HFF-Myc (cell line): Measurements from ENCODE around the gene GIT2.
"Not testable (repeated sequence)": the region's sequence is repeated elsewhere in the genome, so short reads cannot be mapped to it uniquely, and the experiment has no call there.

ENCODE experiments used
- DNase-seq: peaks from one replicate; pipeline ENCODE4 v3.0.0-alpha.2; 2011; ENCODE audit warnings: low read depth; ENCODE audit errors: extremely low read depth
- H3K4me3 ChIP-seq: replicated peaks from 2 replicates; pipeline ENCODE4 v1.5.1; 2011; ENCODE audit warnings: low read depth, mild to moderate bottlenecking, control low read depth, low read length
- TF ChIP-seq, protein P1 (sequence below): IDR thresholded peaks from 2 replicates; pipeline ENCODE4 v1.5.1; 2012; ENCODE audit warnings: mild to moderate bottlenecking, low read depth, low read length, control low read depth; ENCODE audit errors: missing control alignments

The GIT2 gene

DNA sequence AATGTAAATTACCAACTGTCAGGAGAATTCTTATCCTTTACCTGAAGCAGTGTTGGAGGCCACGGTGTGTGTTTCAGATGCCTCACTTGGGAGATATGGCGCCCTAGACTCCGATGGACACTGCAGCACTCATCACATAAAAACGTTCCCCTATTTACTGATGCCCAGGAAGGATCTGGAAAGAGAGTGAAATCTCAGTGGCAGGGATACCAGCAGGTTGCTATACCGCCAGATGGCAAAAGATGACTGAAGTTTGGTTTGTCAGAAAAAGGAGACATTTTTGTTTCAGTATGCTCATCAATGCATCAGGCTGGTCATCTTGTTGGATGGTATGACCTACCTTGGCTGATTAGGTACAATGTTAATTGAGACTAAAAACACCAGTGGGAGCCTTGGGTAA, 4.6 kb downstream of the GIT2 start:
- TF ChIP-seq, protein P1, sequence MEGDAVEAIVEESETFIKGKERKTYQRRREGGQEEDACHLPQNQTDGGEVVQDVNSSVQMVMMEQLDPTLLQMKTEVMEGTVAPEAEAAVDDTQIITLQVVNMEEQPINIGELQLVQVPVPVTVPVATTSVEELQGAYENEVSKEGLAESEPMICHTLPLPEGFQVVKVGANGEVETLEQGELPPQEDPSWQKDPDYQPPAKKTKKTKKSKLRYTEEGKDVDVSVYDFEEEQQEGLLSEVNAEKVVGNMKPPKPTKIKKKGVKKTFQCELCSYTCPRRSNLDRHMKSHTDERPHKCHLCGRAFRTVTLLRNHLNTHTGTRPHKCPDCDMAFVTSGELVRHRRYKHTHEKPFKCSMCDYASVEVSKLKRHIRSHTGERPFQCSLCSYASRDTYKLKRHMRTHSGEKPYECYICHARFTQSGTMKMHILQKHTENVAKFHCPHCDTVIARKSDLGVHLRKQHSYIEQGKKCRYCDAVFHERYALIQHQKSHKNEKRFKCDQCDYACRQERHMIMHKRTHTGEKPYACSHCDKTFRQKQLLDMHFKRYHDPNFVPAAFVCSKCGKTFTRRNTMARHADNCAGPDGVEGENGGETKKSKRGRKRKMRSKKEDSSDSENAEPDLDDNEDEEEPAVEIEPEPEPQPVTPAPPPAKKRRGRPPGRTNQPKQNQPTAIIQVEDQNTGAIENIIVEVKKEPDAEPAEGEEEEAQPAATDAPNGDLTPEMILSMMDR: no peak
- DNase-seq: no peak
- H3K4me3 ChIP-seq: no peak overlapping the region

DNA sequence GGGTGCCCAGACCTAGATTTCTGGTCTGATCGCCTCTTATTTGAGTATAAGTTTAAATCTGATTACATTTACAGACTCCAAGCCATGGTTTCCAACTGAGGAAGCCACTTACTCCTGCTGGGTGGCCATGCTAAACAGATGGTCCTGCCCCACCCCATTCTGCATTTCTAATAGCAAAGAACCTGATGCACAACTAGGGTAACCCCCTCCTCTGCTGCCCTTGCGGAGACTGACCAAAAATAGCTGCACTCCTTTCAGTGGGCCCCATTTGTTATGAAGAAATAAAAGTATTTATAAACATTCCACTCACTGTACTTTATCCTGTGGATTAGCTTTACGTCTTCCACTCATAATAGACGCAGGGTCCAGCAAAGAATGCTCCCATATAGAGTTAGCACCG, 6.8 kb downstream of the GIT2 start:
- no peak overlapping the region for H3K4me3 ChIP-seq
- no peak for DNase-seq
- TF ChIP-seq, protein P1: no peak

DNA sequence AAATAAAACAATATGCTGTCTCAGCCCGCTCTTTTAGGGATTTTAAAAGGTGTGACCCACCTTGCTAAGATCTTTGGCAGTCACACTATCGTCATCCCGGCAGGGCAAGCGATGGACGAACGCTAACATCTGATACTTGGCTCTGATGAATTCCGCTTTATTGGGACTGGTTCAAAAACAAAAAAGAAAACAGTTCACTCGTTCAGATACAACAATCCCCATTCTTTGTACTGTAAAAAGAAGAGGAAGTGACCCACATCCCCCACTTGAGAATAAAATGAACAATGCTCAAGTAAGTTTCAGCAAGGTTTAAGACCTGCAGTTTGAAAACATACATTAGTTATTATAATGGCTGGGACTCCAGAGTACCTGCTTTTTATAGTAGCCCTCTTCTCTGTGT, 7.3 kb downstream of the GIT2 start:
- DNase-seq: no peak
- H3K4me3 ChIP-seq: no peak overlapping the region
- TF ChIP-seq, protein P1: no peak

DNA sequence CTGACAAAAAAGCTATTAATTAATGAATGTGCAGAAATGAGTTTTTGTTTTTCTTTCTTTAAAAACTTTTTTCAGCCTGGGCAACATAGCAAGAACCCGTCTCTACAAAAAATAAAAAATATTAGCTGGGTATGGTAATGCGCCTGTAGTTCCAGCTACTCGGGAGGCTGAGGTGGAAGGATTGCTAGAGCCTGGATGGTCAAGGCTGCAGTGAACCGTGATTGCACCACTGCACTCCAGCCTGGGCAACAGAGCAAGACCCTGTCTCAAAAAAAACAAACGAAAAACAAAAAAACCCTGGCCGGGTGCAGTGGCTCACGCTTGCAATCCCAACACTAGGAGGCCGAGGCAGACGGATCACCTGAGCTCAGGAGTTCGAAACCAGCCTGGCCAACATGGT, 7.9 kb downstream of the GIT2 start:
- H3K4me3 ChIP-seq: no peak overlapping the region
- DNase-seq: no peak
- TF ChIP-seq, protein P1: no peak

DNA sequence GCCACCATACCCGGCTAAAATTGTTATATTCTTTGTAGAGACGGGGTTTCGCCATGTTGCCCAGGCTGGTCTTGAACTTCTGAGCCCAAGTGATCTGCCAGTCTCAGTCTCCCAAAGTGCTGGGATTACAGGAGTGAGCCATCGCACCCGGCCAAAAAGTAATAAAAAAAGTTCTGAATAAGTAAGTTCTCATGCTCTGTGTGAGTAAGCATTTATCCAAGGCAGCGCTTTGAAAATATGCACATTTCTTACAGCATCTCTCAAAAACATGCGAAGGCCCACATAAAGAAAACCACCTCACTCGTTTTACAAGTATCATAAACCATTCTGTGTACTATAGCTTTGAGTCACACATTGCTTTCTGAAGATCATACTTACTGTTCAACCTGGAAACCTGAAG, 8.6 kb downstream of the GIT2 start:
- DNase-seq: no peak
- TF ChIP-seq, protein P1: no peak
- no peak overlapping the region for H3K4me3 ChIP-seq

DNA sequence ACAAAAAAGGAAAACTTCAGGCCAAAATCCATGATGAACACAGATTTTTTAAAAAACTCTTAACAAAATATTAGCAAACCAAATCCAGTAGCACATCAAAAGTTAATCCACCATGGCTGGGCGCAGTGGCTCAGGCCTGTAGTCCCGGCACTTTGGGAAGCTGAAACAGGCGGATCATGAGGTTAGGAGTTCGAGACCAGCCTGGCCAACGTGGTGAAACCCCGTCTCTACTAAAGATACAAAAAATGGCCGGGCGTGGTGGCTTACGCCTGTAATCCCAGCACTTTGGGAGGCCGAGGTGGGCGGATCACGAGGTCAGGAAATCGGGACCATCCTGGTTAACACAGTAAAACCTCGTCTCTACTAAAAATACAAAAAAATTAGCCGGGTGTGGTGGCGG, 9.9 kb downstream of the GIT2 start:
- H3K4me3 ChIP-seq, DNase-seq: not testable (repeated sequence)

DNA sequence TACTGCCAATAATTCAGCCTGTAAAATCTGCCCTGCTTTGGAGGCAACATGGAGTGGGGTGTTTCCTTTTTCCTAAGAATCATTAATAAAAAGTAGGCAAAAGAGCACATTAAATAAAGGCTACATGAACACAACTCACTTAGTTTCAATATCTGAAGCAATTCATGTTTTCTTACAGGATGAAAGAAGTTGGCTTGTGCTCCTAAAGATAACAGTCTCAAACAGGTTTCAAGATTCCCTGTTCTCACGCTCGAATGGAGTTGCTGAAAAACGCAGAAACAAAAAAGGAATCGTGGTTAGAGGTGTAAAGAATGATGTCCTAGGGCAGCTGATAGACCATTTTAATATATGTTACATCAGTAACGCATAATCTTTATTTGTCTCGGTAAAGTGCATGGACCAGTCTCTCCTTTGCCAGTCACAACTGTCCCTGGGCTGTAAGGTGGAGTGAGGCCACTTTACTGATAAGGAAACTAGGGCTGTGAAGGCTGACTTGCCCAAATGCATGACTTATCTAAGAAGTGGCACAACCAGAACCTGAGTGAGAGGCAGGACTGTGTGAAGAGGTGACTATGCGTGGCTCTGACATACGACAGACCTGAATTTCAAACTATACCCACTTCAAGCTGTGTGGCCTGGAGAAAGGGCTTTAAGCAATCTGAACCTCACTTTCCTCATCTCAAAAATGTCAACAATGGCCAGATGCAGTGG, 12.6 kb downstream of the GIT2 start:
- no peak overlapping the region for H3K4me3 ChIP-seq
- no peak for DNase-seq
- TF ChIP-seq, protein P1: no peak
